OCI-LY7 (cell line): Measurements from ENCODE around the gene ERLIN1. TPM values are rescaled to one million over a fixed set of nuclear protein-coding genes. Genes with fewer than 3 reads are reported as not detected.
A peak's percentile ranks its signal among the peaks of the same experiment; 100 is the strongest.

Experiments
- BruUV-seq: library from RNA; stranded (reverse); fragments of 400-500 nt; replicated peaks from 2 replicates; lab custom pipeline; 2021; lab: Mats Ljungman, UMichigan
- CTCF ChIA-PET: fragments of 300-600 bp; sonication (Branson Sonifier 250); formaldehyde crosslinking; loops from one replicate; lab custom pipeline; 2022; ENCODE audit warnings: antibody characterized with exemption; ENCODE audit not compliant: unreplicated experiment; lab: Charles Lee
- POLR2A ChIA-PET: fragments of 300-600 bp; sonication (Branson Sonifier 250); formaldehyde crosslinking; loops from one replicate; lab custom pipeline; 2022; ENCODE audit warnings: antibody characterized with exemption; lab: Charles Lee
- DNase-seq: peaks from one replicate; pipeline ENCODE4 v3.0.0-alpha.2; 2015; ENCODE audit warnings: low spot score
- H2AFZ ChIP-seq: fragments of 200-600 bp; sonication (generic), shearing (Covaris generic); 2 replicates; pipeline ENCODE4 v1.6.1; 2014; ENCODE audit warnings: mild to moderate bottlenecking, antibody characterized with exemption, low read length, moderate library complexity
- H3K27ac ChIP-seq: fragments of 200-600 bp; sonication (generic); 2 replicates; pipeline ENCODE4 v1.5.1; 2014; ENCODE audit warnings: mixed run types, low read depth, mild to moderate bottlenecking, moderate library complexity, low read length, inconsistent platforms; ENCODE audit not compliant: poor library complexity, severe bottlenecking
- H3K36me3 ChIP-seq: fragments of 200-600 bp; sonication (generic); 2 replicates; pipeline ENCODE4 v1.6.1; 2014; ENCODE audit warnings: mild to moderate bottlenecking, antibody characterized with exemption, low read length, moderate library complexity, mixed read lengths; ENCODE audit not compliant: insufficient read depth
- H3K4me1 ChIP-seq: fragments of 200-600 bp; sonication (generic); 2 replicates; pipeline ENCODE4 v1.5.1; 2014; ENCODE audit warnings: mild to moderate bottlenecking, low read length; ENCODE audit not compliant: insufficient read depth, poor library complexity, severe bottlenecking
- H3K4me2 ChIP-seq: fragments of 200-600 bp; sonication (generic); 2 replicates; pipeline ENCODE4 v1.6.1; 2014; ENCODE audit warnings: mild to moderate bottlenecking, low read length
- H3K4me3 ChIP-seq: fragments of 200-600 bp; sonication (generic); 2 replicates; pipeline ENCODE4 v1.5.1; 2014; ENCODE audit warnings: mild to moderate bottlenecking, low read depth, low read length; ENCODE audit not compliant: poor library complexity, severe bottlenecking
- H3K79me2 ChIP-seq: fragments of 200-600 bp; sonication (generic); 2 replicates; pipeline ENCODE4 v1.6.1; 2016; ENCODE audit warnings: low read depth, mild to moderate bottlenecking, low read length, moderate library complexity, mixed read lengths; ENCODE audit not compliant: insufficient read depth
- H3K9me2 ChIP-seq: fragments of 200-600 bp; sonication (generic); 2 replicates; pipeline ENCODE4 v1.6.1; 2016; ENCODE audit warnings: mild to moderate bottlenecking, low read length, mixed read lengths; ENCODE audit not compliant: insufficient read depth
- H3K9me3 ChIP-seq: fragments of 200-600 bp; sonication (generic); 2 replicates; pipeline ENCODE4 v1.6.1; 2014; ENCODE audit warnings: mild to moderate bottlenecking, mixed run types, low read length, mixed read lengths
- H4K20me1 ChIP-seq: fragments of 200-600 bp; sonication (generic); 2 replicates; pipeline ENCODE4 v1.6.1; 2014; ENCODE audit warnings: mild to moderate bottlenecking, antibody characterized with exemption, low read length, moderate library complexity, mixed read lengths; ENCODE audit not compliant: insufficient read depth
- CTCF ChIP-seq: fragments of 200-600 bp; sonication (generic); conservative IDR thresholded peaks from 2 replicates; pipeline ENCODE4 v1.5.1; 2014; ENCODE audit warnings: mild to moderate bottlenecking, antibody characterized with exemption, low read length, moderate library complexity, mixed read lengths
- EZH2phosphoT487 ChIP-seq: fragments of 200-600 bp; sonication (generic); IDR thresholded peaks from 2 replicates; pipeline ENCODE4 v1.6.1; 2018; ENCODE audit warnings: low read depth, borderline replicate concordance, mild to moderate bottlenecking, mixed run types, antibody characterized with exemption, low read length, moderate library complexity, mixed read lengths
- intact Hi-C: fragments of 100-400 bp; cut with micrococcal nuclease; formaldehyde crosslinking; loops from one replicate; pipeline ENCODE4 v1.10.0; 2022; ENCODE audit not compliant: unreplicated experiment
- total RNA-seq, 2 experiments: library from RNA; depleted of rRNA in 1 of 2; stranded (reverse); fragments of >200 nt in 1 of 2; shearing (Covaris generic) in 1 of 2; gene quantifications; 2 replicates each; pipeline ENCODE4 v1.2.3, GENCODE V29; 2014 to 2022

Gene ERLIN1
- total RNA-seq, 2 experiments from 2014 or later: 24.1 to 26.7 TPM

GRCh38 chr10:100100651-100101184 lies 85.1 kb downstream of the ERLIN1 start:
- ChIA-PET POLR2A (no interaction called here), CTCF (no interaction called here)
- Histone ChIP-seq H3K4me2 (no peak overlapping the region), H4K20me1 (no peaks in the 10 kb centered on the region), H3K36me3 (no peaks in the 10 kb centered on the region), H3K9me2 (no peaks in the 10 kb centered on the region), H2AFZ (no peak overlapping the region), H3K79me2 (no peaks in the 10 kb centered on the region), H3K27ac (no peak overlapping the region), H3K9me3 (0 out of 2 replicates have a peak, but pooled peaks cover 6% of the 10 kb centered on the region), H3K4me3 (no peak overlapping the region), H3K4me1 (no peaks in the 10 kb centered on the region)
- DNase-seq: peak; percentile 22
- no peak for TF ChIP-seq EZH2phosphoT487
- peak; percentile 71 for TF ChIP-seq CTCF
- intact Hi-C loops: loop anchor here (1.0 kb wide), 1 partner anchor 255 kb away; no protein-coding TSS in a partner anchor
- no TSS peak for BruUV-seq

Other genes starting within 250 kb of the ERLIN1 start
- 24.2 and 27.0 TPM in 2 replicates for gene DNMBP, start 176.1 kb downstream of the ERLIN1 start, total RNA-seq (2014; rRNA removed; shearing (Covaris generic))
- gene DNMBP, start 176.1 kb downstream of the ERLIN1 start, total RNA-seq (2022): 36.2 and 39.6 TPM in 2 replicates
- not detected in 2 replicates for gene CPN1, start 104.2 kb downstream of the ERLIN1 start, total RNA-seq (2014; rRNA removed; shearing (Covaris generic))
- gene CPN1, start 104.2 kb downstream of the ERLIN1 start, total RNA-seq (2022): not detected in 2 replicates
- gene CHUK, start 43.6 kb upstream of the ERLIN1 start, total RNA-seq (2014; rRNA removed; shearing (Covaris generic)): 21.0 and 23.5 TPM in 2 replicates
- gene CHUK, start 43.6 kb upstream of the ERLIN1 start, total RNA-seq (2022): 25.6 and 26.2 TPM in 2 replicates
- 47.8 and 48.2 TPM in 2 replicates for gene CWF19L1, start 81.6 kb upstream of the ERLIN1 start, total RNA-seq (2014; rRNA removed; shearing (Covaris generic))
- 48.6 and 51.0 TPM in 2 replicates for gene CWF19L1, start 81.6 kb upstream of the ERLIN1 start, total RNA-seq (2022)
- gene BLOC1S2, start 100.7 kb upstream of the ERLIN1 start, total RNA-seq (2014; rRNA removed; shearing (Covaris generic)): 39.7 and 48.7 TPM in 2 replicates
- 45.3 and 54.8 TPM in 2 replicates for gene BLOC1S2, start 100.7 kb upstream of the ERLIN1 start, total RNA-seq (2022)
- gene PKD2L1, start 144.2 kb upstream of the ERLIN1 start, total RNA-seq (2014; rRNA removed; shearing (Covaris generic)): not detected in 2 replicates
- 0.76 TPM in 1 of 2 replicates, not detected in the other for gene PKD2L1, start 144.2 kb upstream of the ERLIN1 start, total RNA-seq (2022)
- 66.1 and 76.8 TPM in 2 replicates for gene SCD, start 161.2 kb upstream of the ERLIN1 start, total RNA-seq (2014; rRNA removed; shearing (Covaris generic))
- gene SCD, start 161.2 kb upstream of the ERLIN1 start, total RNA-seq (2022): 291 and 327 TPM in 2 replicates